Myocyte (in vitro differentiated cells): ENCODE data around the gene SGTA. TPM values are rescaled to one million over a fixed set of nuclear protein-coding genes. Genes with fewer than 3 reads are reported as not detected.

Experiments
- DNase-seq: peaks from one replicate; pipeline ENCODE4 v3.0.0-alpha.2; 2012; ENCODE audit warnings: low read depth
- total RNA-seq: library from RNA; depleted of rRNA; stranded (reverse); fragments of >200 nt; gene quantifications from 2 replicates; pipeline ENCODE4 v1.2.3, GENCODE V29; 2014

SGTA gene
- total RNA-seq, 1 donor from 2014 or later, result 82.5 TPM

GRCh38 chr19:2728783-2729387 lies 54.2 kb downstream of the SGTA start:
- DNase-seq, result no peak

GRCh38 chr19:2727640-2727944 lies 55.5 kb downstream of the SGTA start:
- no peak for DNase-seq

DNA sequence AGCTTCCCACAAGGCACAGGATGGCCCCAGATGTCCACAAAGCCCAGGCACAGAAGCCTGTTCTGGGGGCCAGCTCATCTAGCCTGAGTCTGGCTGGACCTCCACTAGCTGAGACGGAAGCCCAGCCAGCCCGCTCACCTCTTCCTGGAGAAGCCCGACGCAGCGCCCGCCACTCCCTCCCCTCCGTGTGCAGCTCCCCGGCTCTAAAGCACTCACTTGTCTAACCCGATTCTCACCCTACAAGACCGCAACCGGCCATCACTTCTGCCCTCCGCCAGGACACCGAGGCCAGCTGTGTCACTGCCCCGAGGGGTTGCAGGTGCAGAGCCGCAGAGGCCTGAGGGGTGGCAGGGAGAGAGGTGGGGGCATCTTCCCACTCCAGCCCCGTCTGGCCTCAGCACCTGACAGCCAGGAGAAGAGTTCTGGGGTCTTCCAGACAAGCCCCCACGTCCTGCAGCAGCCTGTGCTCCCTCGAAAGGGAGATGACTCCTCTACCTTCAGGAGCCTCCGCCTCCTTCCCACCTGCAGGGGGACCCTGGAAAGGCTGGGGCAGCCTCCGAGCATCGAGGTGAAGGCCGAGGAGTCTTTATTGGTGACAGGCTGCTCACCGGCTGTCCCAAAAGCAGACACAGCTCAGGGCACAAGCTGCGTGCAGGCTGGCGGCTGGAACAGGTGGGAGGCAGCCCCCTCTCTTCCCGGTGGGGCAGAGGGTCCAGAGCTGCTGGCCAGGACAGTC lies 56.0 kb downstream of the SGTA start:
- DNase-seq, result peak; percentile 53

- peak; percentile 87 for DNase-seq
Observed at GRCh38 chr19:2726160-2726855, 56.8 kb downstream of the SGTA start.

DNA sequence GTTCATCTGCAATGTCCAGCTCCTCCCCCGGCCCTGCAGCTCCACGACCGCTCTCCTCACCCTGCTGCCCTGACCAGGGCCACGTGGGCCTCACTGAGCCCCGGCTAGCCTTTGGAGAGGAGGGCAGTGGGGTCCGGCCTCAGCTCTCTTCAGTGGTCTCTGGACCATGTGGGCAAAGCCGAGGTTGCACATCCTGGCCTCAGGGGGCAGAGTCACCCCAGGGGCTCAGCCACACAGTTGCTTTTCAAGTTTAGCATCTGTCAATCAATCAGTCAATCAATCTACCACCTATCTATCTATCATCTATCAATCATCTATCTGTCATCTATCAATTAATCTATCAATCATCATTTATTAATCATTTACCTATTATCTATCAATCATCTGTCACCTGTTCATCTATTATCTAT lies 58.9 kb downstream of the SGTA start:
- DNase-seq, result no peak

DNA sequence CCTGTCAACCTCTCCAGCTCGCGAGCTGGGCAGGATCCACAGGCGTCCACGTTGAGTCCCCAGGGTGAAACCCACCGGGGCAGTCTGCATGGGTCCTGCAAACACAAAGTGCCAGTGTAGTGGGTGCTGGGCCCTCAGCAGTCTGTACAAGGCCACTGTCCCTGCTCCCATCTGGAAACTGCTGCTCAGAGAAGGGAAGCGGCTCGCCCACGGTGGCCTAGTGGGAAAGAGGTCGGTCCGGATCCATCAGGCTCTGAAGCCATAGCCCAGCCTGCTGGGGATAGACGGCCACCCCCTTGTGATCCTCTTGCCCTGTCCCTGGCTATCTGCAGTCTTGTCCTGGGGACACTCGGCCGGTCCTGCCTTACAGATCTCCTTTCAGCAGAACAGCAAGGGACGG lies 59.3 kb downstream of the SGTA start:
- no peak for DNase-seq

DNA sequence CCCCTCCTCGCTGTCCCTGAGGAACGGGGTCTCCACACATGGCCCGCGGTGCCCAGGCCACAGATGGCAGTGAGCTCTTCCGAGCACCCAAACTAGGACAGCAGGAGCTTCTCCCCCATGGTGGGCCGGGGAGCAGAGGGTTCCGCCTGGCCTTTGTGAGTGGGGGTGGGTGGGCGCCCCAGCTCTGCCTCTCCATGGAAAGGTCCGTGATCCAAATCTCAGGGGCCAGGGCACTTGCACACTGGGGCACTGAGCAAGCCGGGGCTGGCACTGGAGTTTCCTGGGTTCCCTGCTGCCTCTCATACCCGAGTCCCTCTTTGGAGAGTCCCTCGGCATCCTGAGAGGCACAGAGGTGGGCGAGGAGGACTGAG lies 59.7 kb downstream of the SGTA start:
- no peak for DNase-seq

GRCh38 chr19:2722541-2723344 lies 60.3 kb downstream of the SGTA start:
- DNase-seq, result peak; percentile 91

DNA sequence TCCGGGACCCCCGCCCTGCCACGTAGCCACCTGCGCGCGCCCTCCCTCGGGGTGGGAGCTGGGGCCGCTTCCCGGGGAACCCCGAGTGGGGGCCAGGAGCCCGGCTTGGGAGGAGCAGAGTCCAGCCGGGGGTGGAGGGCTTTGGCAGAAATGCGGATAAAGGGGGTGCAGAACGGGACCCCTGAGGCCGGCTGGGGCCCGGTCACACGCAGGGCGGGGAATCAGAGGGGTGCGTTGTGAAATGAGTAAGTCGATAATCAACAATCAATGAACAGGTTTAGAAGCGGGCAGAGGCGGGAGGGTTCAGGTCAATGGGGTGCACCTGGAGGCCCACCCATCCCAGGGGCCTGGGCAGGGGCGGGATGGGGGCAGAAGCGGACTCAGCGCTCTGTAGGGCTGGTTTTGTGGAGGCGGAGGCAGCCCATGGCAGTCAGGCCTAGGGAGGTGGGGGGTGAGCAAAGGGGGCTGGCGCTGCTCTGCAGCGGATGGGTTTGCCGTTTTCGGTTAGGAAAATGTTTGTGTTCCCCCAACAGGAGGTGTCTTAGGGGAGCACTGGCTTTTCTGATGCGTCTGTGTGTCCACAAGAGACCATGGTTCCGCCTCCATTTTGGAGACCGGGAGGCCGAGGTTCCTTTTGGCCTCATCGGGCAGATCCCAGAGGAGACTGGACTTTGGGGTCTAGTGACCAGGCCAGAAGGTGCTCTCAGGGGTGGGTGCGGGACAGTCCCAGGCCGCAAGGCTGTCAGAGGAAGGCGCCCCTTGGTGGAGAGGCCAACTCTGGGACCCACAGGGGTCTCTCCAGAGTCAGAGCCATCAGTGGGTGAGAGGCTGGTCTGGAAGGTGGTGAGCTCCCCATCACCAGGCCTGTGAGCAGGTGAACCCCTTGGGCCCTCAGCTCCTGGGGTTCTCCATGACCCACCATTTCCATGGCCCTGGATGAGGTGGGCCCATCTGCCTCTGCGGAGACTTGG lies 61.2 kb downstream of the SGTA start:
- DNase-seq, result no peak

DNA sequence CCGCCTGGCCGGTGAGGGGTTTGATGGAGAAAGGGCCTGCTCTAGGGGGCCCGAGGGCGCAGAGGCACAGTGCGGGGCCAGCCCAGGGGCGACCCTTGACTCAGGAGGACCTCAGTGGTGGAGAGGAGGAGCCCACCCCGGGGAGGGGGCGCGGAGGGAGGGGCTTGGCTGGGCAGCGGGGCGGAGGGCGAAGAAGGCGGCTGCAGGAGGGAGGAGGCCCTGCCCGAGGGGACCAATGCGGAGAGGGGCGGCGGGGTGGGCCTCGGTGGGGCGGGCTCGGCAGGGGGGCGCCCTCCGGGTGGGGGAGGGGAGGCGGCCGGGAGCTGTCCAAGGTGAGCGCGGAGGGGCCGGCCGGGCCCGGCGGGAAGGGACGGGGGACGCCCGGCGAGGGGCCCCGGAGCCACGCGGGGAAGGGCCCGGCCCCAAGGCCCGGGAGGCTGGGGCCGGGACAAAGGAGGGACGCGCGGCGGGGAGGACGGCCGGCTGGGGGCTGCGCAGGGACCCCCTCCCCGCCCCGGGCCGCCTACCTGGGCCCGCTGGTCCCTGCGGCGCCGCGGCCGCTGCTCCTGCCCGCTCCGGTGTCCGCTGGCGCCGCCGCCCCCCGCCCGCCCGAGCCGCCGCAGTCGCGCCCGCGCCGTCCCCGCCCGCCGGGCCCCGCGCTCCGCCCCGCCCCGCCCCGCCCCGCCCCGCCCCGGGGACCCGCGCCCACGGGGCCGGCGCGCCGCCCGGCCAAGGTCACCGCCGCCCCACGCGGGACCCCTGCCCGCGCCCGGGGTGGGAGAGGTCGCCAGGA lies 62.1 kb downstream of the SGTA start, which contains the start of gene DIRAS1:
TSS of gene DIRAS1 (minus strand) at position 596 of the 793 bp plus-strand sequence. CDS start 3,566 bp downstream, outside the sequence.
- no peak for DNase-seq

DNA sequence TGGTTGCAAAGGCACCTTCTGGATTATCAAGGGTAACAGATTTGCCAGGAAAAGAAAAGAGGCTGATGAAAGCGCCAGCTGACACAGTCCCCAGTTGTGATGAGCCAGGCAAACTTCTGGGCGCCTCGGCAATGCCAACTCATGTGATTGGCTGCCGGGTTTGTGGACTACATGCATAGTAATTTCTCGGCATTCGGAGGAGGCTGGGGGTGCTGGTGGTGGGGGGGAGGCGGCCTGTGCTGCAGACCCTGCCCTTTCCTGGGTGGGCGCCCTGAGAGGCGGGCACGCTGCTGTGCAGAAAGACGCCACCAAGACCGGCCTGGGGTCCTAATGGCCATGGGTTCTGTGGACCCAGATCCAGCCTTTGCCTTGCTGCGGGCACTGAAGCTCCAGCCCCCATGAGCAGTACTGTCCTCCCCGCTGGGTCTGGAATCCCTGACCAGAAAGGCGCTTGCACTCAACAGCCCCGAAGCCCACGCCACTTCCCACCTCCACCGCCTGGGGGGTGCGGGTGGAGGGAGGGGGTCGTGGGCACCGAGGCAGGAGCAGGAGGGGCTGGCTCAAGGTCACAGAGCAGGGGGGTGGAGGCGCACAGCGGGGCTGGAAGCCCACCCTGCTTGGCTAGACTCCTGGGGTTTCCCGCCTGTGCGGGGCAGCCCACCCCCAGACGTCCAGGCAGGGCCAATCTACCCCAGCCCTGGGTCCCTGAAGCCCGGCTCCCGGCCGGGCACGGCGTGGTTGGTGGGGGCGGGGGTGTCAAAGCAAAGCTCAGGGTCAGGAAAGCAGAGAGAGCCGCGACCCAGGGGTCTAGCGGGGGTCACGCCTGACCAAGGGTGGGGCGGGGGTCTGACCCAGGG lies 62.9 kb downstream of the SGTA start:
- DNase-seq, result peak; percentile 52

DNA sequence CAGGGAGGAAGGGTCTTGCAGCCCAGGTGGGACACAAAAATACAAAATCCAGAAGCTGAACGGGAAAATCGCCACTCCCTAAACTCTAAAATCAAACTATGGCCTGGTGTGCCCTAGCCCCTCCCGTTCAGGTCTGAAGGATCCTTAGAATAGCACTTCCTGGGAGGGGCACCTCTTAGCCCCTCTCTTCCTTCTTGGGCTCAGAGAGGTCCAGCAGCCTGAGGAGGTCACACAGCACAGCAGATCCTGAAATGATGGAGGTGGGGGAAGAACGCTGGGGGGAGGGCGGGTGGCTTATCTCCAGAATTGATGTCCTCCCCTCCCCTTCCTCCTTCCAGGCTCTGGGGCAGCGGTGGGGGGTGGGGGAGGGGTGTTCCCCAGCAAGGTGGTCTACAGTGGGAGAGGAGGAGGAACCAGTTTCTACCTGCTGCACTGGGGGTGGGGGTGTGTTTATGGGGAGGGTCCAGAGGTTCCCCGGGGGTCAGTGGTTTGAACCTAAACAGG lies 63.8 kb downstream of the SGTA start:
- DNase-seq, result no peak

- DNase-seq, result no peak
Observed at GRCh38 chr19:2717638-2718541, 65.2 kb downstream of the SGTA start.

- no peak for DNase-seq
Observed at GRCh38 chr19:2716722-2717637, 66.1 kb downstream of the SGTA start.

GRCh38 chr19:2716275-2716650 lies 66.8 kb downstream of the SGTA start:
- DNase-seq, result no peak
